K562 (cell line): Measurements from ENCODE around the gene PIGT. TPM values are rescaled to one million over a fixed set of nuclear protein-coding genes. Genes with fewer than 3 reads are reported as not detected.

Experiments
- ATAC-seq: fragments of 200-7000 bp; cut with Tn5 transposase; 3 replicates; pipeline ENCODE4 v1.9.1; 2020; ENCODE audit warnings: moderate library complexity
- BruUV-seq: library from RNA; stranded (reverse); fragments of 400-500 nt; replicated peaks from 2 replicates; lab custom pipeline; 2021; lab: Mats Ljungman, UMichigan
- CTCF ChIA-PET: fragments of 300-600 bp; formaldehyde crosslinking; extraction: SDS; loops from one replicate; lab custom pipeline; 2021; ENCODE audit warnings: low intra/inter-chr PET ratio; lab: Yijun Ruan, JAX
- POLR2A ChIA-PET: fragments of 300-600, 350-650 bp; sonication (Branson Sonifier 250); formaldehyde crosslinking; extraction: SDS; loops from one replicate; lab custom pipeline; 2021; ENCODE audit warnings: antibody characterized with exemption, inconsistent platforms; lab: Yijun Ruan, JAX
- DNase-seq, 4 experiments: peaks; one replicate each; pipeline versions ENCODE4 v3.0.0 to v3.0.0-alpha.2; 2011 to 2018; ENCODE audit warnings: low spot score in 3 of 4, mixed read lengths in 3 of 4; ENCODE audit errors: extremely low read depth in 1 of 4
- FAIRE-seq: peaks from 2 replicates; lab custom pipeline; 2011; peaks lifted over from hg19 to GRCh38; lab: Jason Lieb, UNC
- H2AFZ ChIP-seq: 2 replicates; pipeline ENCODE4 v1.6.0; 2011; ENCODE audit warnings: low read depth, low read length, control low read depth, inconsistent platforms
- H3K27ac ChIP-seq: fragments of 200-600 bp; 3 replicates; pipeline ENCODE4 v1.8.0; 2011; ENCODE audit warnings: low read depth, mild to moderate bottlenecking, control low read depth, inconsistent platforms, low read length, moderate library complexity, mixed read lengths; ENCODE audit errors: extremely low read depth
- H3K27me3 ChIP-seq, 2 experiments: fragments of 300-600 bp in 1 of 2; 2 replicates in 1 of 2; 3 replicates in 1 of 2; pipeline versions ENCODE4 v1.6.0 to v1.8.0; 2011; ENCODE audit warnings: inconsistent platforms in 2 of 2, low read length in 2 of 2, mild to moderate bottlenecking in 1 of 2, mixed read lengths in 1 of 2, moderate library complexity in 1 of 2; ENCODE audit not compliant: control insufficient read depth in 2 of 2, insufficient read depth in 2 of 2
- H3K36me3 ChIP-seq: fragments of 300-600 bp; 3 replicates; pipeline ENCODE4 v1.8.0; 2011; ENCODE audit warnings: mild to moderate bottlenecking, low read length, inconsistent platforms; ENCODE audit not compliant: control insufficient read depth, insufficient read depth
- H3K4me1 ChIP-seq, 2 experiments: fragments of 200-600 bp in 1 of 2; replicated peaks in 1 of 2; 2 replicates in 1 of 2; 3 replicates in 1 of 2; pipeline versions ENCODE4 v1.5.1 to v1.8.0; 2011; ENCODE audit warnings: inconsistent platforms in 2 of 2, low read length in 2 of 2, mild to moderate bottlenecking in 1 of 2, mixed read lengths in 1 of 2, moderate library complexity in 1 of 2; ENCODE audit not compliant: control insufficient read depth in 2 of 2, insufficient read depth in 2 of 2
- H3K4me2 ChIP-seq: 2 replicates; pipeline ENCODE4 v1.6.1; 2011; ENCODE audit warnings: low read length, control low read depth, inconsistent platforms, mixed read lengths; ENCODE audit not compliant: insufficient read depth
- H3K4me3 ChIP-seq: fragments of 200-600 bp; sonication (generic), shearing (Covaris generic); 2 replicates; pipeline ENCODE4 v1.5.1; 2016; ENCODE audit warnings: control low read depth, inconsistent platforms
- H3K79me2 ChIP-seq: fragments of 200-600 bp; 3 replicates; pipeline ENCODE4 v1.8.0; 2011; ENCODE audit warnings: low read length, inconsistent platforms; ENCODE audit not compliant: control insufficient read depth, insufficient read depth
- H3K9ac ChIP-seq, 2 experiments: 2 replicates each; pipeline versions ENCODE4 v1.6.0 to v1.6.1; 2011; ENCODE audit warnings: low read depth in 2 of 2, low read length in 2 of 2, control low read depth in 1 of 2, inconsistent platforms in 1 of 2, mild to moderate bottlenecking in 1 of 2, mixed read lengths in 1 of 2; ENCODE audit not compliant: insufficient read depth in 1 of 2
- H3K9me1 ChIP-seq: one replicate; pipeline ENCODE4 v1.6.0; 2011; ENCODE audit warnings: inconsistent platforms, mild to moderate bottlenecking, low read length, moderate library complexity; ENCODE audit not compliant: control insufficient read depth, insufficient read depth
- H3K9me3 ChIP-seq: replicated peaks from 2 replicates; pipeline ENCODE4 v1.5.1; 2011; ENCODE audit warnings: low read depth, low read length, inconsistent platforms; ENCODE audit not compliant: control insufficient read depth, insufficient read depth
- H4K20me1 ChIP-seq: replicated peaks from 2 replicates; pipeline ENCODE4 v1.6.1; 2011; ENCODE audit warnings: low read length, inconsistent platforms, mixed read lengths; ENCODE audit not compliant: control insufficient read depth, insufficient read depth
- ARID1B ChIP-seq: fragments of 450-650 bp; IDR thresholded peaks from 2 replicates; pipeline ENCODE4 v1.6.1; 2016; ENCODE audit warnings: antibody characterized with exemption, mild to moderate bottlenecking, inconsistent platforms
- ARNT ChIP-seq, 2 experiments: fragments of 450-650 bp; IDR thresholded peaks; 2 replicates each; pipeline ENCODE4 v1.6.1; 2016; ENCODE audit warnings: mild to moderate bottlenecking in 1 of 2
- EWSR1 ChIP-seq: fragments of 450-650 bp; IDR thresholded peaks from 2 replicates; pipeline ENCODE4 v1.6.1; 2018; ENCODE audit warnings: borderline replicate concordance, mild to moderate bottlenecking, low read depth, moderate library complexity; ENCODE audit not compliant: partially characterized antibody
- HCFC1 ChIP-seq: IDR thresholded peaks from 2 replicates; pipeline ENCODE4 v1.6.1; 2012; ENCODE audit warnings: low read depth, low read length, improper control_type of control experiment
- HDAC6 ChIP-seq: IDR thresholded peaks from 2 replicates; pipeline ENCODE4 v1.6.1; 2012; ENCODE audit warnings: low read depth, mild to moderate bottlenecking, control low read depth, inconsistent platforms, low read length, moderate library complexity
- HLTF ChIP-seq: fragments of 450-650 bp; IDR thresholded peaks from 2 replicates; pipeline ENCODE4 v1.6.1; 2016
- NCOR1 ChIP-seq: fragments of 450-650 bp; IDR thresholded peaks from 2 replicates; pipeline ENCODE4 v1.6.1; 2016; ENCODE audit warnings: mild to moderate bottlenecking, moderate library complexity
- NFIC ChIP-seq: fragments of 450-650 bp; IDR thresholded peaks from 2 replicates; pipeline ENCODE4 v1.6.1; 2017; ENCODE audit warnings: mild to moderate bottlenecking, inconsistent platforms
- PHF21A ChIP-seq: fragments of 450-650 bp; IDR thresholded peaks from 2 replicates; pipeline ENCODE4 v1.6.1; 2017; ENCODE audit warnings: low read depth, borderline replicate concordance
- POLR2A ChIP-seq: fragments of 450-650 bp; conservative IDR thresholded peaks from 2 replicates; pipeline ENCODE4 v1.6.1; 2016
- RNF2 ChIP-seq: sonication (generic); IDR thresholded peaks from 2 replicates; pipeline ENCODE4 v1.6.1; 2016
- TCF3 ChIP-seq: sonication (generic); formaldehyde crosslinking; IDR thresholded peaks from 2 replicates; pipeline ENCODE4 v1.4.0; 2020; ENCODE audit warnings: mild to moderate bottlenecking, missing genetic modification reagents
- XRCC5 ChIP-seq: fragments of 200-400 bp; formaldehyde crosslinking; IDR thresholded peaks from 2 replicates; pipeline ENCODE4 v1.6.1; 2017; ENCODE audit warnings: low read depth, mild to moderate bottlenecking, low read length
- ZNF174 ChIP-seq: fragments of 250-450 bp; sonication (Bioruptor Pico); IDR thresholded peaks from 2 replicates; pipeline ENCODE4 v1.4.0; 2020; ENCODE audit warnings: mild to moderate bottlenecking
- WGBS: fragments of 100-300 bp; shearing (Covaris generic); methylation state at CpG from one replicate; pipeline ENCODE4 v1.1.6; 2016; ENCODE audit warnings: low coverage, mixed read lengths; ENCODE audit not compliant: insufficient coverage; ENCODE audit errors: missing lambda C conversion rate; 5-methylcytosine and 5-hydroxymethylcytosine counted together
- in situ Hi-C: fragments of 300-500 bp; cut with MboI; formaldehyde crosslinking; loops from 4 replicates; pipeline ENCODE4 v1.15.0; 2018; ENCODE audit warnings: inconsistent platforms, mixed read lengths
- intact Hi-C: fragments of 100-400 bp; cut with micrococcal nuclease; formaldehyde crosslinking; loops from 2 replicates; pipeline ENCODE4 v1.14.2; 2022
- polyA plus RNA-seq, 8 experiments: library from polyadenylated mRNA; depleted of rRNA in 4 of 8; stranded (reverse) in 5 of 8; unstranded in 3 of 8; fragments of >200 nt; fragmentation: Nextera tagmentation in 2 of 8; fragmentation: Illumina TruSeq in 1 of 8; extraction: Ambion mirVana in 2 of 8; extraction: Trizol in 1 of 8; gene quantifications; 2 replicates each; pipeline versions ENCODE4 v1.2.1 to v1.2.3, GENCODE V29; 2011 to 2014; ENCODE audit warnings: inconsistent platforms in 1 of 8, missing spikeins in 1 of 8
- total RNA-seq, 7 experiments: library from RNA; depleted of rRNA in 6 of 7; stranded (reverse); fragments of >200 nt in 6 of 7; fragmentation: Illumina TruSeq in 2 of 7; extraction: Trizol in 2 of 7; gene quantifications; 2 replicates each; pipeline versions ENCODE4 v1.2.1 to v1.2.3, GENCODE V29; 2011 to 2021; ENCODE audit warnings: low replicate concordance in 1 of 7
- TF ChIP-seq, protein P1 (sequence below): sonication (generic); formaldehyde crosslinking; IDR thresholded peaks from 2 replicates; pipeline ENCODE4 v1.9.0; 2022; ENCODE audit warnings: mild to moderate bottlenecking, missing genetic modification reagents
- TF ChIP-seq, protein P2 (sequence below): fragments of 250-450 bp; sonication (Bioruptor Pico); IDR thresholded peaks from 2 replicates; pipeline ENCODE4 v1.8.0; 2021; ENCODE audit warnings: borderline replicate concordance, mild to moderate bottlenecking, moderate library complexity; ENCODE audit not compliant: poor library complexity, severe bottlenecking
- TF ChIP-seq, protein P3 (sequence below): fragments of 450-650 bp; formaldehyde crosslinking; conservative IDR thresholded peaks from 2 replicates; pipeline ENCODE4 v1.4.0; 2022; ENCODE audit warnings: mild to moderate bottlenecking, missing genetic modification characterization
- TF ChIP-seq, protein P4 (sequence below): fragments of 250-450 bp; sonication (Bioruptor Pico); IDR thresholded peaks from 2 replicates; pipeline ENCODE4 v1.5.0; 2022; ENCODE audit warnings: mild to moderate bottlenecking

Gene PIGT
- total and polyA plus RNA-seq, 9 of the 15 experiments (the other 6 are each of a cell fraction or from before 2014, with no cell fraction given): 14.6 to 108 (median 46.9) TPM

DNA sequence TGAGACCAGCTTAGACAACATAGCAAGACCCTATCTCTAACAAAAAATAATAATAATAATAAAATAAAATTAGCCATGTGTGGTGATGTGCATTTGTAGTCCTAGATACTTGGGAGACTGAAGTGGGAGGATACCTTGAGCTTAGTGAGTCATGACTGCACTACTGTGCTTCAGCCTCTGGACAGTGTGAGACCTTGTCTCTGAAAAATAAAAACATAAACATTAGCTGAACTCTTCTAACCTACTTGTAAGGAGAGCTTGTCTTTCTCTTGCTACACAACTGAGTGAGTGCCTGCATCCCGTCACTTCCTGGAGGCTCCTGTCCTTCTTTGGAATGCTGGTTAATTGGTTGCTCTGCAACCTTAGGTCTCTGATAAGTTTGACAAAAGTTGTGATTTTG, 13.0 kb upstream of the PIGT start (continued):
- no peak for TF ChIP-seq POLR2A
- TF ChIP-seq, protein P1, sequence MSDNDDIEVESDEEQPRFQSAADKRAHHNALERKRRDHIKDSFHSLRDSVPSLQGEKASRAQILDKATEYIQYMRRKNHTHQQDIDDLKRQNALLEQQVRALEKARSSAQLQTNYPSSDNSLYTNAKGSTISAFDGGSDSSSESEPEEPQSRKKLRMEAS (CRISPR knock-in tag): no peak
- no peak for TF ChIP-seq ZNF174 (CRISPR knock-in tag)
- no peak for TF ChIP-seq EWSR1

DNA sequence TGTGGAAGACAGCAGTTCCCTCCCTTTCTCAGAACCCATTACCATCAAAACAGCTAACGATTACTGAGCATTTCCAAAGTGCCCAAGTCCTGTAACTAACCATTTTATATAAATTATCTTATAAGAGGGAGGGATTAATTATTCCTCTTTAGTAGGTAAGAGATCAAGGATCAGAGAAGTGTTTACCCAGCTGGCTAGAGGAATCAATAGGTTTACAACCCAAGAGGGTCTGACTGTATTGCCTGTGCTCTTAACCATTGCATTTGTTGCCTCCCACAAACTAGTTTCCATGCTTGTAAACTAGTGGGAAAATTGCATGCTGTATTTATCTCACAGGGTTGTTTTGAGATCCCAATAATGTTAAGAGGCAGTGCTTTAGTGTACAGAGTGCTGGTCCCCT, 11.5 kb upstream of the PIGT start:
- H3K4me3 ChIP-seq: no peak overlapping the region
- H3K4me2 ChIP-seq: no peak overlapping the region
- peaks cover 10 to 25% of the 10 kb centered on the region in 2 experiments; a peak in 3 of 5 replicates for H3K4me1 ChIP-seq
- H3K9me1 ChIP-seq: no peaks in the 10 kb centered on the region
- H3K9me3 ChIP-seq: peaks cover 10% of the 10 kb centered on the region
- H2AFZ ChIP-seq: no peak overlapping the region
- BruUV-seq: no TSS peak
- no peaks in the 10 kb centered on the region for H4K20me1 ChIP-seq
- peaks cover 17% of the 10 kb centered on the region; the same call in 2 of the 3 replicates for H3K79me2 ChIP-seq
- no peak overlapping the region for H3K27ac ChIP-seq
- ChIA-PET CTCF (no interaction called here), POLR2A (no interaction called here)
- intact Hi-C loops (no loop called here), in situ Hi-C loops (no loop called here)
- H3K36me3 ChIP-seq: peaks cover 2% of the 10 kb centered on the region; the same call in 2 of the 3 replicates
- FAIRE-seq: no peak
- no peak for ATAC-seq
- H3K9ac ChIP-seq: no peak overlapping the region
- WGBS: 58% methylated on average over 1 of the region's 1 CpG
- TF ChIP-seq RNF2: no peak
- TF ChIP-seq HCFC1: no peak
- TF ChIP-seq, protein P2, sequence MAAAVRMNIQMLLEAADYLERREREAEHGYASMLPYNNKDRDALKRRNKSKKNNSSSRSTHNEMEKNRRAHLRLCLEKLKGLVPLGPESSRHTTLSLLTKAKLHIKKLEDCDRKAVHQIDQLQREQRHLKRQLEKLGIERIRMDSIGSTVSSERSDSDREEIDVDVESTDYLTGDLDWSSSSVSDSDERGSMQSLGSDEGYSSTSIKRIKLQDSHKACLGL (CRISPR knock-in tag): no peak
- no peak for TF ChIP-seq PHF21A
- no peak for TF ChIP-seq HLTF
- TF ChIP-seq, protein P3, sequence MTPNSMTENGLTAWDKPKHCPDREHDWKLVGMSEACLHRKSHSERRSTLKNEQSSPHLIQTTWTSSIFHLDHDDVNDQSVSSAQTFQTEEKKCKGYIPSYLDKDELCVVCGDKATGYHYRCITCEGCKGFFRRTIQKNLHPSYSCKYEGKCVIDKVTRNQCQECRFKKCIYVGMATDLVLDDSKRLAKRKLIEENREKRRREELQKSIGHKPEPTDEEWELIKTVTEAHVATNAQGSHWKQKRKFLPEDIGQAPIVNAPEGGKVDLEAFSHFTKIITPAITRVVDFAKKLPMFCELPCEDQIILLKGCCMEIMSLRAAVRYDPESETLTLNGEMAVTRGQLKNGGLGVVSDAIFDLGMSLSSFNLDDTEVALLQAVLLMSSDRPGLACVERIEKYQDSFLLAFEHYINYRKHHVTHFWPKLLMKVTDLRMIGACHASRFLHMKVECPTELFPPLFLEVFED (CRISPR knock-in tag): no peak
- TF ChIP-seq HDAC6: no peak
- TF ChIP-seq, protein P4, sequence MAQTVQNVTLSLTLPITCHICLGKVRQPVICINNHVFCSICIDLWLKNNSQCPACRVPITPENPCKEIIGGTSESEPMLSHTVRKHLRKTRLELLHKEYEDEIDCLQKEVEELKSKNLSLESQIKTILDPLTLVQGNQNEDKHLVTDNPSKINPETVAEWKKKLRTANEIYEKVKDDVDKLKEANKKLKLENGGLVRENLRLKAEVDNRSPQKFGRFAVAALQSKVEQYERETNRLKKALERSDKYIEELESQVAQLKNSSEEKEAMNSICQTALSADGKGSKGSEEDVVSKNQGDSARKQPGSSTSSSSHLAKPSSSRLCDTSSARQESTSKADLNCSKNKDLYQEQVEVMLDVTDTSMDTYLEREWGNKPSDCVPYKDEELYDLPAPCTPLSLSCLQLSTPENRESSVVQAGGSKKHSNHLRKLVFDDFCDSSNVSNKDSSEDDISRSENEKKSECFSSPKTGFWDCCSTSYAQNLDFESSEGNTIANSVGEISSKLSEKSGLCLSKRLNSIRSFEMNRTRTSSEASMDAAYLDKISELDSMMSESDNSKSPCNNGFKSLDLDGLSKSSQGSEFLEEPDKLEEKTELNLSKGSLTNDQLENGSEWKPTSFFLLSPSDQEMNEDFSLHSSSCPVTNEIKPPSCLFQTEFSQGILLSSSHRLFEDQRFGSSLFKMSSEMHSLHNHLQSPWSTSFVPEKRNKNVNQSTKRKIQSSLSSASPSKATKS: no peak
- no peak for TF ChIP-seq NFIC
- TF ChIP-seq ARNT (IDR thresholded peaks at IDR 0.05): no peak
- no peak for TF ChIP-seq XRCC5
- no peak for TF ChIP-seq TCF3
- TF ChIP-seq ARID1B: no peak
- no peak for TF ChIP-seq NCOR1
- no peaks in the 10 kb centered on the region; a peak in 1 of 5 replicates for H3K27me3 ChIP-seq
- DNase-seq: no peak
